ENCODE results near the gene PPP2R5D.
A peak's percentile ranks its signal among the peaks of the same experiment; 100 is the strongest.

PPP2R5D gene

DNA sequence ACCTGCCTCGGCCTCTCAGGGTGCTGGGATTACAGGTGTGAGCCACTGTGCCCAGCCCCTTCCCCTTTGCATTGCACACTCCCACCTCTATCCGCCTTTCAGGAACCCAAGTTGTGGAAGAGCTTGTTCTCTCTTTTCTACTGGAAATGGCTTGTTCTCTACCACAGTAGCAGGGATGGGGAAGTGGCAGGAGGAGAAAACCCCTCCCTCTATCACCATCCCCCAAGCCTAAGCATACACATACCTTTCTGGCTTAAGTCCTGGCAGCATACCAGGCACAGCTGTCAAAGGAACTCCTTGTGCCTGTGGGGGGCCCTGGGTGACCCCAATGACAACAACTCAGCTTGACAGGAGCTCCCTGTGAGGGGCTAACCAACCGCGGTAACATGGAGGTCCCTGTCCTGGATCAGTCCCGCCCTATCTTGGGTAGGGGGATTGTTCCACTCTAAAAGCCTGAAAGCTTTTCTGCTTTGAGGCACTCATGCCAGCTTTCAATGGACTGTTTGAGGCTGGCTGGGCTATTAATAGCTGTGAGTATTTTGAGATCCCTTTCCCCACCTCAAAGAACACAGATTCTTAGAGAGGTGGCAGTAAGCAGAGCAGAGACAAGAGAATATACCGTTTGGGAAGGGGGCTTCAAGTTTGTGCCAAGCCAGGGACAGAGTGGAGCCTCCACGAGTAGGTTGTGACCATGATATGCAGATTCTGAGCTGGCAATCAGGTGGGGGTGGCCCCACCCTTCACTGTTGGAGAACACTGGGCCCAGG, 32.0 kb downstream of the PPP2R5D start:
- intact Hi-C loops (cut with DNase I): no loop called here
- DNase-seq: no peak

DNA sequence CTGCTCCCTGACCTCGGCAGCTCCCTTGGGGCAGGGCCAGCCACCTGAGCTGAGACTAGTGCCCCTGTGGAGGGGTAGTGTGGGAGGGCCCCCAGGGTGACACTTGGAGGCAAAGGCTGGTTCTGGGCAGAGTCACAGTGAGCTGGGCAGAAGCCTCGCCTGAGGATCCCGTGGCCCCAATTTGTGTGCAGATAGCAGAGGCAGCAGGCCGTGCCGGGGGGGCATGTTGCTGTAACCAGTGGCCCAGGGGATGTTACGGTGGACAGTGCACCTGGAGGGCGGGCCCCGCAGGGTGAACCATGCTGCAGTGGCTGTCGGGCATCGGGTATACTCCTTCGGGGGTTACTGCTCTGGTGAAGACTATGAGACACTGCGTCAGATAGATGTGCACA, 32.6 kb downstream of the PPP2R5D start:
- intact Hi-C loops (cut with DNase I): no loop called here
- DNase-seq: no peak

DNA sequence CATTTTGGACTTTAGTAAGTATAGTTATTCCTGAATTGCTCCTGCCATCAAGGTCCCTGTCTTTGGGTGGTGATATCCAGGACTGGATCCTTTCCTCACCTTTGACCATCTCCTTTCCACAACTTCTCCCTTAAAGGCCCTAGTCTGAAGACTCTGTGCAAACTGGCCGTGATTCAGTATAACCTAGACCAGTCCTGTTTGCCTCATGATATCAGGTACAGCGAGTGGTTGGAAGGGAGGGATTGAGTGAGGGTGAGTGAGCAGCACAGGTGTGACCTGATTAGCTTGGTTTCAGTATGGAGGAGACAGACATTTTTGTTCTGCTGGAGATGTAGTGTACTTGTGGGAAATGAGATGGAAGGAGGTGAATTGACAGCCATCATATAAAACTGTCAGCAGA, 34.8 kb downstream of the PPP2R5D start:
- no peak for DNase-seq

DNA sequence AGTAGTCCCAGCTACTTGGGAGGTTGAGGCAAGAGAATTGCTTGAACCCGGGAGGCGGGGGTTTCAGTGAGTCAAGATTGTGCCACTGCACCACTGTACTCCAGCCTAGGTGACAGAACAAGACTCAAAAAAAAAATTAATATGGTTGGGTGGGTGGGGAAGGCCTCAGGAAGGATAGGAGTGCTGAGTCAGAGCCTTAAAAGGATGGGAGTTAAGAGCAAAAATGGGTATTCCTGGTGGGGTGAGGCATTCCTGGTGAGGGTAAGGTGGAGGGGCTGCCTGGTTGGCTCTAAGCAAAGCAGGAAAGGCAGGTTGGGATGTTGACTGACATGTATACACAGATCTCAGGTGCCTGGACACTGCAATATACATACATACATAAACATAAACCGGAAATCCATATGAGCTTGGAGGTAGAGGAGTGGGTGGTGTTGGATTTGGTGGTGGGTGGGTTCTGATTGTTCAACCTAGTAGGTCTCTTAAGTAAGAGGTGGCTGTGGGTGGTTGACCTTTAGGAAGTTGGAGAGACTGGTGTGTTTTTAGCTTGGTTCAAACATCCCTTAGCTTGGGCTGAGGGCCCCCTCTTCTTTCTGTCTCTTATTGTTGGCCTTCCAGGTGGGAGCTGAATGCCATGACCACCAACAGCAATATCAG, 35.8 kb downstream of the PPP2R5D start:
- DNase-seq: peak in 9 of 42 donors; percentile 11 to 56 (median 36)
- intact Hi-C loops (cut with DNase I): no loop called here

More for the DNA sequence above, 34.8 kb downstream of the PPP2R5D start:
- intact Hi-C loops (cut with DNase I): no loop called here

DNA sequence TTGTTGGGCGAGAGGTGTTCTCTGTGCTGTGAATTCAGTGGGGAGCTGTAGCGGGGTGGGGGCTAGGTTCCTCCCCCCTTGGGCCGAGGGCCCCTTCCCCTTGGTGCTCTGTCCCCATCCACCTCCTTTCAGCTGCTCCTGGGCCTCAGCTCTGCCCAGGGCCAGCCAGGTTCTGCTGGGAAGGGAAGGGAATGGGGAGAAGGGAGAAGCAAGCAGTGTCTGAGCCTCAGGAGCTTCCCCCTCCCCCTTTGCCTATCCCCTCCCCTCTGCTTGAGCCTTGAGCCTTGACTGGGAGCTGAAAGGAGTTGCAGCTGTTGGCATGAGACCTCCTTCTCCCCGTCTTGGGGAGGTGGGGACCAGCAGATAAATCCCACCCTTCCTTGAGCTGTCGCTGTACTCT, 36.5 kb downstream of the PPP2R5D start:
- DNase-seq: no peak
- intact Hi-C loops (cut with DNase I): no loop called here

DNA sequence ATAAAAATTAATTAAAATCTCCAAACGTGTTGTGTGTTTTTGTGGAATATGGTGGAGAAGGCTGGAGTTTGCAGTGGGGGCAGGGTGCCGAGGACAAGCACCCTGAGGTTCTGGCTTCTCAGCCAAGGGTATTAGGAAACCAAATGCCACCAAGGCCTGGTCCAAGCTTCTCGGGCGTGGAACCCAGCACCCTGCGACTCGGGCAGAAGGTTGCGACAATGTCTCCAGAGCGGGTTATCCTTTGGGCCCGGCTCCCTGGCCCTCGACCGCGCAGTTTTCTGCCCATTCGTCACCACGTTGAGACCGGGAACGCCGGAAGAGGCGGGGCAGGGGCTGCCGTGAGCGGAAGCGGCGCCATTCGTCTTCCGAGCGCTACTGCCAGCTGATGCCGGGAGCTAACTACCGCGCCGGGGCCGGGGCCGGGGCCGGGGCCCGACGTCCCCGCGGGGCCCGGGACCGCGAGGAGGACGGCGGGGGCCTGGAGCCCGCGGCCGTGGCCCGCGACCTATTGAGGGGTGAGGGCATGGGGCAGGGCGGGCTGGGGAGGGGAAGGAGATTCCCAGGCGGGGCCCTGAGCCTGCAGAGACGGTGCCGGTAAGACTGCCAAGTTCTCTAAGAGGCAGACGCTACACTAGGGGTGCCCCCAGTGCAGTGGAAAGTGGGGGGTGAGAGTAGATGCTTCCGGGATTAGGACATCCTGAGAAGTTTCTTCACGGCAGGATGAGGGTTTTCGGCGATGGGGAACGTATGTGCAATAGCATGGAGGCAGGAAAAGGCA, 37.1 kb downstream of the PPP2R5D start, which contains the start of gene RRP36:
RRP36 (plus strand) TSS at position 354 of the 778 bp plus-strand sequence; CDS start at position 386, 32 bp downstream.
- peak; percentile 63 to 93 (median 85) for DNase-seq
- intact Hi-C loops (cut with DNase I): no loop called here

DNA sequence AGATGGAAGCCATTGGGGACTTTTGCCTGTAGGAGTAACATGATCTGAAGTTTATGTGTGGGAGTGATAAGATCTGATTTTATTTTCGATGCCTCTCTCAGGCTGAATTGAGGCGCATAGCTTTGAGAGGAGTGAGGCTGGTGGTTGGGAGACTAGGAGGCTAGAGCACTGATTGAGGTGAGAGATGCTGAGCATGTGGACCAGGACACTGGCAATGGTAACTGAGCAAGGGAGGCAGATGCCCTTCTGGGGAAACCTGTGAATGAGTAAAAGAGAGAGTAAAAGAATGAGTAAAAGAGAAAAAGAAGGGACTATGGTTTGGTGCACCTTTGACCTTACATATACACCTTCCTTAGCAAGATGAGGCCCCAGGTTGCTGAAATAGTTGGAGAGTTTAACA, 40.1 kb downstream of the PPP2R5D start:
- intact Hi-C loops (cut with DNase I): no loop called here
- no peak for DNase-seq

DNA sequence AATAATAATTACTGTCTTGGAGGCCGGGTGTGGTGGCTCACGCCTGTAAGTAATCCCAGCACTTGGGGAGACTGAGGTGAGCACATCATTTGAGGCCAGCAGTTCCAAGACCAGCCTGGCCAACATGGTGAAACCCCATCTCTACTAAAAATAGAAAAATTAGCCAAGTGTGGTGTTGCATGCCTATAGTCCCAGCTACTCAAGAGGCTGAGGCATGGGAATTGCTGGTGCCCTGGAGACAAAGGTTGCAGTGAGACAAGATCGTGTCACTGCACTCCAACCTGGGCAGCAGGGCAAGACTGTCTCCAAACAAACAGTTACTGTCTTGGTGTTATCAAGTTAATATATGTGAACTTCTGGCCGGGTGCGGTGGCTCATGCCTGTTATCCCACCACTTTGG, 42.0 kb downstream of the PPP2R5D start:
- intact Hi-C loops (cut with DNase I): no loop called here
- no peak for DNase-seq

DNA sequence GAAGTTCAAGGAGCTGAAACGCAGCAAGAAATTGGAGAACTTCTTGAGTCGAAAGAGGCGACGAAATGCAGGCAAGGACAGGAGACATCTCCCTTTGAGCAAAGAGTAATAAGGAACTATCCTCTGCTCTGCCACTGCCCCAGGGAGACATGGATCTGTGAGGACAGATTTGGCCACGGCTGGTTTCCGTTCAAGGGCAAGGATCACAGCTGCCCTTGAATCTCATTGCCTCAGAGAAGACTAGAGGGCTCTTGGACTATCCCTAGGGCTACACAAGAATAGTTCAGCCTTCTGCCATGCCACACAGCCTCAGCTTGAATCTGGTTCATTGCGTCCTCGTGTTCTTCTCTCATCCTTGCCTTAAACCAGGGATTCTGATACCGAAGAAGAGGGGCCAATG, 44.8 kb downstream of the PPP2R5D start:
- no peak for DNase-seq
- intact Hi-C loops (cut with DNase I): no loop called here

DNA sequence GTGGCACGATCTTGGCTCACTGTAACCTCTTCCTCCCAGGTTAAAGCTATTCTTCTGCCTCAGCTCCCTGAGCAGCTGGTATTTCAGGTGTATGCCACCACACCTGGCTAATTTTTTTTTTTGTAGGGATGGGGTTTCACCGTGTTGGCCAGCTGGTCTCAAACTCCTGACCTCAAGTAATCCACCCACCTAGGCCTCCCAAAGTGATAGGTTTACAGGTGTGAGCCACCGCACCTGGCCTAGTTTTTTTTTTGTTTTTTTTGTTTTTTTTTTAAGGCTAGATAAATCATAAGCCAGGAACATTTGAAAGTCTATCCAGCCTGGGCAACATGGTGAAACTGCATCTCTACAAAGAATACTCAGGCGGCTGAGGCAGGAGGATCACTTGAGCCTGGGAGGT, 48.0 kb downstream of the PPP2R5D start:
- DNase-seq: no peak
- intact Hi-C loops (cut with DNase I): no loop called here

DNA sequence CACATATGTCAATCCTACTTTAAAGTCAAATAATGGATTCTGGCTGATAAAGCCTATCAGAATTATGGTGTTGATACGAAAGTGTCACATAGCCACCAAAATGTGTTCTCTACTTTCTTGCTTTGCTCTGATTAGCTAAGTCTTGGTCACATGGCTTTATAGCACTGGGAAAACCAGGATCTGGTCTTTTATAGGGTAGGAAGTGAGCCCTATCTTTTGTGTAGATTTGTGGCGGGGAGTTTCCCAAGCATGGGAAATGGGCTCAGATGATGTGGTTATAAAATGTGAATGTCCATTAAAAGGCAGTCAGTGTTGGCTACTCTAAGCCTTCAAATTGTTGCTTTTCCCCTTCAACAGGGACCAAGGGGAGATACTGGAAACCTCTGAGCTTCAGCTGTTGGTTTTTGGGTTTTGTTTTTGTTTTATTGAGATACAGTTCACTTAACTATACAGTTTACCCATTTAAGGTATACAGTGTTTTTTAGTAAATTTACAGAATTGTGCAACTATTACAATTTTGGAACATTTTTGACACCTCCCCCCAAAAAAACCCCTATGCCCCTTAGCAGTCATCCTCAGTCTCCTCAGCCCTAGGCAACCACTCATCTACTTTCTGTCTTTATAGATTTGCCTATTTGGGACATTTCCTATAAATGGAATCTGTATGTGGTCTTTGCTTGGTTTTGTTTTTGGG, 49.3 kb downstream of the PPP2R5D start:
- intact Hi-C loops (cut with DNase I): no loop called here
- DNase-seq: no peak

DNA sequence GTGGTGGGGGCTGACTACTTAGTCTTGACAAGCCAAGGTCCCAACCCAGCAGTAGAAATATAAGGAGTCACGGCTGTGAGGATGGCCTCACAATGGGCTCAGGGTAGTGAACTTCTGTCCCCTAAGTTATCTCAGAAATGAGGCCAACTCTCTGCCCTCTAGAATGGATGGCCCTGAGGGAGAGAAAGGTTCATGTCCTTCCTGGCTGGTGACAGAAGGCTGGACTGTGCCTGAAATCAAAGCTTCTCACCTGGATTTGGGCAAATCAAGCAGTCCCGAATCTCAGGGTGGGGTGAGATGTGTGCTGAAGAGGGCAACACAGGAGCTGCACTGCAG, 49.8 kb downstream of the PPP2R5D start:
- intact Hi-C loops (cut with DNase I): no loop called here

DNA sequence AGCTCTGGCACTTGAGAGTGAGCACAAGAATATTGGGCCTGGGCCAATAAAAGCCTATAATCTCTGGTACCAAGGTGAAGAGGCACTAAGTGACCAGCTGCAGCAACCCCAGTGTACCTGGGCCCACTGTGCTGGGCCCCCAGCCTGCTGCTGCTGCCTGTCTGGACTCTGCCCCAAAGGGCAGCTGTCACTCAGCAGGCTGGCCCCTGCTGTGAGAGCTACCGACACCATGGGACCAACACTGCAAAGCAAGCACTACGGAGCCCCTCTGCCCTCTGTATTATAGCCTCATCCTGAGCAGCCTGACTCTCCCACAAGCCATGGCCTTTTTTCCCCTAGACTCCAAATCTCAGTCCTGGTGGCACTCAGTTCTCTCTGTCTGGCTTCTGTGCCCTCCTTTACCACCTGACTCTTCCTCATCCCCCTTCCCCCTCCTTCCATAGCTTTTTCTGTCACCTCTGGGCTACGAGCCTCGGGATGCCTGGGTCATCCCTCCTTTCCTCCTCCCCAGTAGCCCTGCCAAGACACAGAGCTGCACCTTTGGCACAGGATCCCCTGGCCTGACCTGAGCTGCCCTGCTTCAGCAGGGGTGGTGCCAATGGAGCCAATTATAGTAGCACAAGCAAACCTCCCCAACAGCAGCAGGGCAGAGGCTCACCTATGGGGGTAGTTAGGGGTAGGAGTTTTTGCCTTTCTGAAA, 51.3 kb downstream of the PPP2R5D start:
- intact Hi-C loops (cut with DNase I): no loop called here
- DNase-seq: no peak

More for the DNA sequence above, 49.8 kb downstream of the PPP2R5D start:
- no peak for DNase-seq

DNA sequence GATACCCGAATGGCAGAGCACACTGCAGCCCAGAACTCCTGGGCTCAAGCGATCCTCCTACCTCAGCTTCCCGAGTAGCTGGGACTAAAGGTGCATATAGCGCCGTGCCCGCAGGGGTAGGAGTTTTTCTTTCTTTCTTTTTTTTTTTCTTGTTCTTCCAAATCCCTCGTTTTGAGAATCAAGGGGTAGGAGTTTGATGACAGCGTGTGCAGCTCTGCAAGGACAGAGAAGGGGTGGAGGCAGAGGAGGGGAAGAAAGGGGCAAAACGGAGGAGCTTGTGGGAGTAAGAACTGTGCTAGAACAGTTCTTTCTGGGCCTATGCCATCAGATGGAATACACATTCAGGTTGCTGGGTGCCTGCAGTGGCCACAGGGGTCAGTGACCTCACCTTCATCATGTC, 52.3 kb downstream of the PPP2R5D start:
- intact Hi-C loops (cut with DNase I): no loop called here

DNA sequence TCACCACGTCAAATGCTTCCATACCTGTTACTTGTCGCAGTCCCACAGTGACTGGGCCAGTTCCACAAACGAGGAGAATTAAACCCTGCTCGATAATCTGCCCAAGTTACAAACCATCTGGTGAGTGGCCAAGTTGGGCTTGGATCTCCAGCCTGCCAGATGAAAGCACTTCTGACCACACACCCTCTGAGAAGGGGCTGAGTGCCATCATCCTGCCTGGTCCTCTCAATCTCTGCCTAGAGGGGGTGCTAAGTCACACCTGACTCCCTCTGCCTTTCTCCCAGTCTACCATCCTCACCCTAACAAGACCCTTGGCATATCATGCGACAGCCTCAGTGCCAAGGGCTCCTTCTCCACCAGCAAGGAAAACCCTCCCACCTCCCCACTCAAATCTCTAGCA, 52.8 kb downstream of the PPP2R5D start:
- intact Hi-C loops (cut with DNase I): no loop called here

More for the DNA sequence above, 52.3 kb downstream of the PPP2R5D start:
- DNase-seq: peak in 22 of 42 donors; percentile 14 to 76 (median 48)

DNA sequence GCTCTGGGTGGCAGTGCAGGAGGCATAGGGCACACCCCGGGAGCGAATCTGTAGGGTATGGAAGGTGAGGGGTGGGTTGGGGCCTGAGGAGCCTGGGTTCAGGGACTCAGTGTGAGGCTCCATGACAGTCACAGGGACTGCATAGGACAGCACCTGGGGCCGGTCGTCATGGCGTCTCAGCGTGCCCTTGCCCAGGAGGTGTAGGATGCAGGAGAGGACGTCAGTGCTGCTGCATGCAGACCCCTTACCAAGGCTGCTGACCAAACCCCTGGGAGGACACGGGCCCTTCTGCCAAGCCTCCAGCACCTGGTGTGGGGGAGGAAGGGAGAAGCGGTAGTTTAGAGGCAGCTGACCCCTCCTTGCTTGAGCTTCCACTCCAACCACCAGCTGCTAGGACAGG, 53.3 kb downstream of the PPP2R5D start:
- no peak for DNase-seq
- intact Hi-C loops (cut with DNase I): no loop called here

More for the DNA sequence above, 52.8 kb downstream of the PPP2R5D start:
- DNase-seq: no peak

DNA sequence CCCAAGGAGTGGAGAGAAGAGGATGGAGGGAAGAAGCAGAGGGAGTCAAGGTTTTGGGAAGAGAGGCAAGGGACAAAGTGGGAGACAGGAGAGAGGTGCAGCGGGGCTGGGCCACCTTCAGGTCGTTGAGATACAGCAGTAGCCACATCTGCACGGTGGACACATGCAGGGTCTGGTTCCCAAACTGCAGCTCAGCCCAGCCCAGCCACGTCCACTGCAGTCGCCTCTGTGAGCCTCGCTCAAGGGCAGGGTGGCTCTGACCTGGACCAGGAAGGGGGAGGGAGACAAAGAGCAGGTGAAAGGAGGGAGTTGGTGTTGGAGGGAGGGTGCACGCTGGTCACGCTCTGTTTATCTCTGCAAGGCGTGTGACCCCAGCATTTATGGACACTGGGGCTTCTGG, 54.4 kb downstream of the PPP2R5D start:
- intact Hi-C loops (cut with DNase I): no loop called here
- DNase-seq: no peak

DNA sequence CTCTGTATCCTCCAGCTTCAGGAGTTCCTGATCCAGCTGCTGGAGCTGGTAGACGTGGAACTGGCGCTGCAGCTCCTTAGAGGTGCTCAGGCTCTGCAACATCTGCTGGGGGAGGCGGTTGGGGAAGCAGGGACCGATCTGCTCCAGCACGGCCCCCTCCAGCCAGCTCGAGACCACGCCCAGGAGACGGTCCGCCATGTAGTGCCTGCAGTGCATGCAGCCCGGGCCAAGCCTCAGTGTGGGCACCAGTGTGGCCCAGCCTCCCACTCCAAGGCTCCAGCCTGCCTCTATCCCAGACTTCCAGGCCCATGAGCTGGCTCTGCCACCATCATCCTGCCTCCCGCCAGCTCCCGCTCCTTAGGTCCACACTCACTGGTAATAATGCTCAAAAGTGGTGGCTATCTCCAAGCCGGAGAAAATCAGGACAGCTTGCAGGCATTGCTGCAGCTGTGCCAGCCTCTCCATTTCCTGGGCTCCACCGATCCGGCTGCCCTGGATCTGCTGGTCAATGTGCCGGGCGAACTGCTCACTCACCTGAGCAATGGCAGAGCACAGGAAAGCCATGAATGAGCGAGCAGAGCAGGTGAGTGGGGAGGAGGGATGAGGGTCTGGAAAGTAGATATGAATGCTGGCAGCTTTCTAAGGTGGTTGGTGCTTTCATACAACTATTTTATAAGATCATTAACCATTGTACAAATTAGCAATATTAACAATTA, 56.3 kb downstream of the PPP2R5D start:
- intact Hi-C loops (cut with DNase I): no loop called here
- DNase-seq: no peak

Data from head of caudate nucleus (tissue), 42 donors.